Choroid plexus epithelial cell (primary cell): ENCODE measurements around the gene ACCSL.

ENCODE experiments used
- DNase-seq: peaks from one replicate; pipeline ENCODE4 v3.0.0-alpha.2; 2010; ENCODE audit warnings: low read depth
- H3K4me3 ChIP-seq: 2 replicates; pipeline ENCODE4 v1.5.1; 2011; ENCODE audit warnings: low read depth, mild to moderate bottlenecking, control low read depth, low read length, moderate library complexity
- TF ChIP-seq, protein P1 (sequence below): conservative IDR thresholded peaks from 2 replicates; pipeline ENCODE4 v1.5.1; 2011; ENCODE audit warnings: low read depth, mild to moderate bottlenecking, control low read depth, inconsistent platforms, low read length, moderate library complexity

ACCSL gene

DNA sequence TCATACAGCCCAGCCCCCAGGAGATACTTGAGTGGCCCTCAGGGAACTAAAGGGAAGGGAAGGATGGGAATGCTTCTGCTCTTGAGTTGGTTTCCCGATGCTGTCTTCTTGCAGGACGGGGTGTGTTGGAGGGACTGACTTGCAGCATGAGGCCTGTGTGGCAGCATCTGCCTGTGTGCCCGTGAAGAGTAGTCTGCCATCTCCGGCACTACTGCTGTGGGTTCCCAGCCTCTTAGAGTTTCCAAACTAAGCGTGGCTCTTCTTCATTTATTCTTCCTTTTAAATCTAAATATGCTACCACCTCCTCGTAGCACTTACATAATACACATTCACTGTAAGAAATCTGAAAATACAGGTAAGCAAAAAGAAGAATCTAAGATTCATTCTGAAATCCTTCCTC, 60.5 kb downstream of the ACCSL start:
- no peak for DNase-seq
- H3K4me3 ChIP-seq, result no peak overlapping the region
- TF ChIP-seq, protein P1, sequence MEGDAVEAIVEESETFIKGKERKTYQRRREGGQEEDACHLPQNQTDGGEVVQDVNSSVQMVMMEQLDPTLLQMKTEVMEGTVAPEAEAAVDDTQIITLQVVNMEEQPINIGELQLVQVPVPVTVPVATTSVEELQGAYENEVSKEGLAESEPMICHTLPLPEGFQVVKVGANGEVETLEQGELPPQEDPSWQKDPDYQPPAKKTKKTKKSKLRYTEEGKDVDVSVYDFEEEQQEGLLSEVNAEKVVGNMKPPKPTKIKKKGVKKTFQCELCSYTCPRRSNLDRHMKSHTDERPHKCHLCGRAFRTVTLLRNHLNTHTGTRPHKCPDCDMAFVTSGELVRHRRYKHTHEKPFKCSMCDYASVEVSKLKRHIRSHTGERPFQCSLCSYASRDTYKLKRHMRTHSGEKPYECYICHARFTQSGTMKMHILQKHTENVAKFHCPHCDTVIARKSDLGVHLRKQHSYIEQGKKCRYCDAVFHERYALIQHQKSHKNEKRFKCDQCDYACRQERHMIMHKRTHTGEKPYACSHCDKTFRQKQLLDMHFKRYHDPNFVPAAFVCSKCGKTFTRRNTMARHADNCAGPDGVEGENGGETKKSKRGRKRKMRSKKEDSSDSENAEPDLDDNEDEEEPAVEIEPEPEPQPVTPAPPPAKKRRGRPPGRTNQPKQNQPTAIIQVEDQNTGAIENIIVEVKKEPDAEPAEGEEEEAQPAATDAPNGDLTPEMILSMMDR, result no peak
